HUDEP-2 (cell line): Measurements from ENCODE around the gene TREM1.

Experiments
- DNase-seq, 76 experiments: peaks; one replicate each; lab custom pipeline; 2025; ENCODE audit not compliant: unreplicated experiment in 76 of 76; lab: John Stamatoyannopoulos, UW

TREM1 gene

DNA sequence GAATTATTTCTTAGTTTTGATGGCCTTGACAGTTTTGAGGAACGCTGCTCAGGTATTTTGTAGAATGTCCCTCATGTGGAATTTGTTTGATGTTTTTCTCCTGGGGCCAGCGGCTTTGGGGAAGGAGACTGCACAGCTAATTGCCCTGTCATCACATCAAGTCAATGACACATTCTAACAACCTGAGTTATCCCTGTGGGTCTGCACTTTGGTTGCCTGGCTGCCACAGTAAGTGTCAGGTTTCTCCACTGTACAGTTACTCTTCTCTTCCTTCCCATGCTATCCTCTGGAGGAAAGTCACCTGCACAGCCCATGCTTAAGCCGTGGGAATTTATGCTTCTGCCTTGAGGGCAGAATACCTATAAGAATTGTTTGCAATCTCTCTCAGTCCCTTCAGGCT lies 59.7 kb downstream of the TREM1 start:
- no peak for DNase-seq

GRCh38 chr6:41224800-41225199 lies 61.7 kb downstream of the TREM1 start:
- no peak for DNase-seq
